PFSK-1 (cell line): ENCODE measurements around the gene GNPTAB.

Experiments used
- TAF1 ChIP-seq: IDR thresholded peaks from 2 replicates; pipeline ENCODE4 v1.6.1; 2012; ENCODE audit warnings: low read length, control low read depth, borderline replicate concordance; ENCODE audit not compliant: insufficient read depth
- TF ChIP-seq, protein P1 (sequence below), 2 experiments: IDR thresholded peaks; 2 replicates each; pipeline versions ENCODE4 v1.6.1 to v1.8.0; 2011 to 2012; ENCODE audit warnings: low read depth in 2 of 2, low read length in 2 of 2, control low read depth in 1 of 2, inconsistent platforms in 1 of 2, mild to moderate bottlenecking in 1 of 2, moderate library complexity in 1 of 2; ENCODE audit not compliant: insufficient read depth in 1 of 2

DNA sequence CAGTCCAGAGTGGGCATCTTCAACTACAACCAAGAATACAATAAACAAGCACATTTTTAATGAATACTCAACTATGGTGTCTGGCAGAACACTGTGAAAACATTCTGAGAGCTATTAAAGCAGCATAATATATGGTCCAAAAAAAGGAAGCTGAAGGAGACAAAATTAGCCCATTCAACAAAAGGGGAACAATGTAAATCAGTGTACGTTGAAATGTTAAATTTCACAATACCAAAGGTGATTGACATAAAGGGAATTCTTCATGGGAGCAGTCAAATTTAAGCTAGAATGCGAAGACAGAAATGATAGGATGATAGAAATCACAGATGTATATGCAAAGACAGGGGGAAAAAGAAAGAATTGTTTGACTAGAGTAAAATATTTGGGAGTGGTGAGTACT, 50.2 kb downstream of the GNPTAB start:
- no peak for TF ChIP-seq TAF1
- TF ChIP-seq, protein P1, sequence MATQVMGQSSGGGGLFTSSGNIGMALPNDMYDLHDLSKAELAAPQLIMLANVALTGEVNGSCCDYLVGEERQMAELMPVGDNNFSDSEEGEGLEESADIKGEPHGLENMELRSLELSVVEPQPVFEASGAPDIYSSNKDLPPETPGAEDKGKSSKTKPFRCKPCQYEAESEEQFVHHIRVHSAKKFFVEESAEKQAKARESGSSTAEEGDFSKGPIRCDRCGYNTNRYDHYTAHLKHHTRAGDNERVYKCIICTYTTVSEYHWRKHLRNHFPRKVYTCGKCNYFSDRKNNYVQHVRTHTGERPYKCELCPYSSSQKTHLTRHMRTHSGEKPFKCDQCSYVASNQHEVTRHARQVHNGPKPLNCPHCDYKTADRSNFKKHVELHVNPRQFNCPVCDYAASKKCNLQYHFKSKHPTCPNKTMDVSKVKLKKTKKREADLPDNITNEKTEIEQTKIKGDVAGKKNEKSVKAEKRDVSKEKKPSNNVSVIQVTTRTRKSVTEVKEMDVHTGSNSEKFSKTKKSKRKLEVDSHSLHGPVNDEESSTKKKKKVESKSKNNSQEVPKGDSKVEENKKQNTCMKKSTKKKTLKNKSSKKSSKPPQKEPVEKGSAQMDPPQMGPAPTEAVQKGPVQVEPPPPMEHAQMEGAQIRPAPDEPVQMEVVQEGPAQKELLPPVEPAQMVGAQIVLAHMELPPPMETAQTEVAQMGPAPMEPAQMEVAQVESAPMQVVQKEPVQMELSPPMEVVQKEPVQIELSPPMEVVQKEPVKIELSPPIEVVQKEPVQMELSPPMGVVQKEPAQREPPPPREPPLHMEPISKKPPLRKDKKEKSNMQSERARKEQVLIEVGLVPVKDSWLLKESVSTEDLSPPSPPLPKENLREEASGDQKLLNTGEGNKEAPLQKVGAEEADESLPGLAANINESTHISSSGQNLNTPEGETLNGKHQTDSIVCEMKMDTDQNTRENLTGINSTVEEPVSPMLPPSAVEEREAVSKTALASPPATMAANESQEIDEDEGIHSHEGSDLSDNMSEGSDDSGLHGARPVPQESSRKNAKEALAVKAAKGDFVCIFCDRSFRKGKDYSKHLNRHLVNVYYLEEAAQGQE (IDR thresholded peaks at IDR 0.05; ENCODE audit: insufficient read depth in 1 of 2, low read depth in 2 of 2, low read length in 2 of 2): no peak
